ENCODE measurements around the gene TSHZ2. TPM values are rescaled to one million over a fixed set of nuclear protein-coding genes. Genes with fewer than 3 reads are reported as not detected.

Gene TSHZ2
- total and polyA plus RNA-seq, 2 of the 4 experiments (the other 2 are of a cell fraction): under 0.01 to 0.02 TPM

DNA sequence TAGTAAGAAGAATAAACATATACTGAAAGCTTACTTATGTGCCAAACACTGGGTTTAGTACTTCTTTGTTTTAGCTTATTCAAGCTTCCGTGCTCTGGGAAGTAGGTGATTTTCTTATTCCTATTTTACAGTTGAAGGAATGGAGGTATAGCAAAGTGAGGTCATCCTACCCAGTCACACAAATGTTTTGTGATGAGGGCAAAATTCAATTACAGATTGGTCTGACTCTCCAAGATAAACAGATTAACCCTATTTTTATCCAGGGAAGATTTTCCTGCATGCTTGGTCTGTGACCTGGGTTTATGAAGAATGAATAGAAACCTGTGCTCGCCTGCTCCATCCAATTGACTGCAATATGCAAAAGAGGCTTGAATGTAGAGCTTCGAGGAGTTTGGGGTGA, 311.4 kb downstream of the TSHZ2 start:
- Histone ChIP-seq H3K4me2 (ENCODE audit: low read depth, low read length) (no peak overlapping the region), H2BK5ac (ENCODE audit: low read depth, low read length, poor library complexity, severe bottlenecking) (no peak overlapping the region), H4K20me1 (ENCODE audit: insufficient read depth, low read length) (no peaks in the 10 kb centered on the region), H3K9me1 (ENCODE audit: insufficient read depth, low read length) (no peaks in the 10 kb centered on the region), H4K8ac (ENCODE audit: low read depth in 2 of 2, low read length in 2 of 2) (no peak overlapping the region), H4K91ac (ENCODE audit: insufficient read depth, low read depth, low read length) (no peak overlapping the region), H3K9ac (ENCODE audit: low read depth, low read length) (no peak overlapping the region), H2BK120ac (ENCODE audit: low read depth, low read length) (no peak overlapping the region), H3K23ac (ENCODE audit: low read depth, low read length) (no peak overlapping the region), H3K18ac (ENCODE audit: low read depth, low read length) (no peak overlapping the region), H2BK15ac (ENCODE audit: low read depth, low read length) (no peak overlapping the region), H3K4ac (ENCODE audit: low read depth, low read length) (no peak overlapping the region), H2AK9ac (replicated peaks; ENCODE audit: low read depth, low read length, poor library complexity) (no peak overlapping the region), H3K9me3 (ENCODE audit: control insufficient read depth, insufficient read depth, low read length) (no peaks in the 10 kb centered on the region), H3K27ac (ENCODE audit: insufficient read depth, low read length) (no peak overlapping the region), H3K4me1 (ENCODE audit: control insufficient read depth, insufficient read depth, low read length) (no peaks in the 10 kb centered on the region), H2AK5ac (ENCODE audit: low read depth, low read length) (no peak overlapping the region), H3K14ac (replicated peaks; ENCODE audit: low read depth, low read length) (no peak overlapping the region), H2AFZ (replicated peaks; ENCODE audit: low read length, poor library complexity) (no peak overlapping the region), H3K27me3 (ENCODE audit: control insufficient read depth, insufficient read depth, low read length) (no peaks in the 10 kb centered on the region), H3K79me1 (ENCODE audit: low read depth in 1 of 2, low read length in 2 of 2) (no peaks in the 10 kb centered on the region), H4K5ac (ENCODE audit: low read depth, low read length) (no peak overlapping the region), H3K4me3 (ENCODE audit: insufficient read depth, low read depth, low read length) (no peak overlapping the region), H2BK20ac (ENCODE audit: low read depth, low read length) (no peak overlapping the region), H3K56ac (ENCODE audit: extremely low read depth, insufficient read depth, low read length) (no peak overlapping the region), H3K36me3 (ENCODE audit: control insufficient read depth, insufficient read depth, low read length) (no peaks in the 10 kb centered on the region)
- TF ChIP-seq RAD21 (IDR thresholded peaks at IDR 0.05; ENCODE audit: low read length) (no peak), CEBPB (IDR thresholded peaks at IDR 0.05; ENCODE audit: low read depth, low read length) (no peak), BHLHE40 (IDR thresholded peaks at IDR 0.05; ENCODE audit: low read depth, low read length) (no peak), RCOR1 (IDR thresholded peaks at IDR 0.05; ENCODE audit: insufficient replicate concordance, low read length) (no peak), FOS (IDR thresholded peaks at IDR 0.05; ENCODE audit: low read depth, low read length) (no peak), MXI1 (IDR thresholded peaks at IDR 0.05; ENCODE audit: borderline replicate concordance, low read depth, low read length) (no peak), CHD1 (IDR thresholded peaks at IDR 0.05; ENCODE audit: low read depth, low read length) (no peak), MAFK (IDR thresholded peaks at IDR 0.05; ENCODE audit: low read depth, low read length) (no peak), RFX5 (IDR thresholded peaks at IDR 0.05; ENCODE audit: low read depth, low read length) (no peak), MAZ (IDR thresholded peaks at IDR 0.05; ENCODE audit: borderline replicate concordance, low read depth, low read length) (no peak), NFE2L2 (IDR thresholded peaks at IDR 0.05; ENCODE audit: low read depth, low read length) (no peak), POLR2A (IDR thresholded peaks at IDR 0.05; ENCODE audit: low read depth, low read length) (no peak), SMC3 (IDR thresholded peaks at IDR 0.05; ENCODE audit: low read depth, low read length) (no peak)
- TF ChIP-seq, protein P1, sequence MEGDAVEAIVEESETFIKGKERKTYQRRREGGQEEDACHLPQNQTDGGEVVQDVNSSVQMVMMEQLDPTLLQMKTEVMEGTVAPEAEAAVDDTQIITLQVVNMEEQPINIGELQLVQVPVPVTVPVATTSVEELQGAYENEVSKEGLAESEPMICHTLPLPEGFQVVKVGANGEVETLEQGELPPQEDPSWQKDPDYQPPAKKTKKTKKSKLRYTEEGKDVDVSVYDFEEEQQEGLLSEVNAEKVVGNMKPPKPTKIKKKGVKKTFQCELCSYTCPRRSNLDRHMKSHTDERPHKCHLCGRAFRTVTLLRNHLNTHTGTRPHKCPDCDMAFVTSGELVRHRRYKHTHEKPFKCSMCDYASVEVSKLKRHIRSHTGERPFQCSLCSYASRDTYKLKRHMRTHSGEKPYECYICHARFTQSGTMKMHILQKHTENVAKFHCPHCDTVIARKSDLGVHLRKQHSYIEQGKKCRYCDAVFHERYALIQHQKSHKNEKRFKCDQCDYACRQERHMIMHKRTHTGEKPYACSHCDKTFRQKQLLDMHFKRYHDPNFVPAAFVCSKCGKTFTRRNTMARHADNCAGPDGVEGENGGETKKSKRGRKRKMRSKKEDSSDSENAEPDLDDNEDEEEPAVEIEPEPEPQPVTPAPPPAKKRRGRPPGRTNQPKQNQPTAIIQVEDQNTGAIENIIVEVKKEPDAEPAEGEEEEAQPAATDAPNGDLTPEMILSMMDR (conservative IDR thresholded peaks at IDR 0.05; ENCODE audit: low read depth, low read length): no peak
- TF ChIP-seq, protein P2, sequence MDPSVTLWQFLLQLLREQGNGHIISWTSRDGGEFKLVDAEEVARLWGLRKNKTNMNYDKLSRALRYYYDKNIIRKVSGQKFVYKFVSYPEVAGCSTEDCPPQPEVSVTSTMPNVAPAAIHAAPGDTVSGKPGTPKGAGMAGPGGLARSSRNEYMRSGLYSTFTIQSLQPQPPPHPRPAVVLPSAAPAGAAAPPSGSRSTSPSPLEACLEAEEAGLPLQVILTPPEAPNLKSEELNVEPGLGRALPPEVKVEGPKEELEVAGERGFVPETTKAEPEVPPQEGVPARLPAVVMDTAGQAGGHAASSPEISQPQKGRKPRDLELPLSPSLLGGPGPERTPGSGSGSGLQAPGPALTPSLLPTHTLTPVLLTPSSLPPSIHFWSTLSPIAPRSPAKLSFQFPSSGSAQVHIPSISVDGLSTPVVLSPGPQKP (IDR thresholded peaks at IDR 0.05; ENCODE audit: borderline replicate concordance, low read depth, low read length): no peak
- TF ChIP-seq, protein P3, sequence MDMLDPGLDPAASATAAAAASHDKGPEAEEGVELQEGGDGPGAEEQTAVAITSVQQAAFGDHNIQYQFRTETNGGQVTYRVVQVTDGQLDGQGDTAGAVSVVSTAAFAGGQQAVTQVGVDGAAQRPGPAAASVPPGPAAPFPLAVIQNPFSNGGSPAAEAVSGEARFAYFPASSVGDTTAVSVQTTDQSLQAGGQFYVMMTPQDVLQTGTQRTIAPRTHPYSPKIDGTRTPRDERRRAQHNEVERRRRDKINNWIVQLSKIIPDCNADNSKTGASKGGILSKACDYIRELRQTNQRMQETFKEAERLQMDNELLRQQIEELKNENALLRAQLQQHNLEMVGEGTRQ (IDR thresholded peaks at IDR 0.05; ENCODE audit: low read depth, low read length): no peak
- dilution Hi-C loops (cut with HindIII; ENCODE audit: low sequenced_read_pairs, unreplicated experiment) (no loop called here), in situ Hi-C loops (cut with MboI; ENCODE audit: low sequenced_read_pairs) (no loop called here), intact Hi-C loops (cut with micrococcal nuclease) (no loop called here)
- CTCF ChIA-PET: no interaction called here
- no CpG with 5 or more reads among the region's 3 CpGs for WGBS, 2 experiments (ENCODE audit: extremely low coverage in 2 of 2, insufficient read length in 1 of 2)
- DNase-seq (no peak), ATAC-seq (ENCODE audit: low read depth) (no peak)
- POLR2A ChIA-PET (ENCODE audit: unreplicated experiment): no interaction called here
- no TSS peak for BruUV-seq (replicated peaks)

All from IMR-90 (cell line).